Lower leg skin (tissue), 3 donors: ENCODE data around the gene TACC3.

Experiments
- CTCF ChIP-seq, 3 donors: fragments of 450-650 bp; IDR thresholded peaks; one replicate each; pipeline ENCODE4 v1.5.1; 2016; ENCODE audit warnings: antibody characterized with exemption in 3 of 3, mild to moderate bottlenecking in 3 of 3, moderate library complexity in 2 of 3
- POLR2A ChIP-seq, 2 donors: fragments of 450-650 bp; IDR thresholded peaks; one replicate each; pipeline ENCODE4 v1.6.1; 2016 to 2017; ENCODE audit warnings: antibody characterized with exemption in 2 of 2, mild to moderate bottlenecking in 1 of 2, moderate library complexity in 1 of 2

DNA sequence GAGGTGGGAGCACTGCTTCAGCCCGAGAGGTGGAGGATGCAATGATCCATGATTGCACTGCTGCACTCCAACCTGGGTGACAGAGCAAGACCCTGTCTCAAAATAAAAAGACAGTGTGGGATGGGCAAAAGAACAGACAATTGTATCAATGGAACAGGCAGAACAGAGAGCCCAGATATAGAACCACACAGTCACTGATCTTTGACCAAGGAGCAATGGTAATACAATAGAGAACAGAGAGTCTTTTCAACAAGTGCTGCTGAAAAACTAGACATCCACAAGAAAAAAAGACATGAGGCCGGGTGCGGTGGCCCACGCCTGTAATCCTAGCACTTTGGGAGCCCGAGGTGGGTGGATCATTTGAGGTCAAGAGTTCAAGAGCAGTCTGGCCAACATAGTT lies 43.1 kb upstream of the TACC3 start:
- TF ChIP-seq CTCF (IDR thresholded peaks at IDR 0.05) (no peak), POLR2A (IDR thresholded peaks at IDR 0.05) (no peak)
